ENCODE measurements around the gene TEX44.

Gene TEX44

DNA sequence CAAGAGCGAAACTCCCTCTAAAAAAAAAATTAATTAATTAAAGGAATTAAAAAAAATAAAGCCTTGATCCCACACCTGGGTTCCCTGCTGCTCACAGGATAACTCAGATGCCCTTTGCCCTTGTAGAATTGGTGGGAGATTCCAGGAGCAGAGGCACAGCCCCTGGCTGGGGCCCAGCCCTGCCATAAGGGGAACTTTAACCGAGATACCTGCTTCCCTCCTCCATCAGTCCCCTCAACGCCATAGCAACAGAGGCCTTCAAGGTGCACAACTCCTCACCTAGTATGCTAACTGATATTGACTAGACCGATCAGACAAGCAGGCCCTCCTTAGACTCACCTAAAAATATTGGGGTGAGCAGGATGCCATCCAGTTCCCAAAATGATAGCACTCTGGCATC is 23.6 kb downstream of the TEX44 start:
- no peaks in the 10 kb centered on the region for H3K36me3 ChIP-seq (ENCODE audit: insufficient read depth, low read length)
- H2AFZ ChIP-seq (ENCODE audit: low read depth, low read length): no peak overlapping the region
- H3K9me3 ChIP-seq (ENCODE audit: low read length): no peaks in the 10 kb centered on the region
- H3K4me1 ChIP-seq (ENCODE audit: insufficient read depth, low read length): peaks cover 17% of the 10 kb centered on the region
- no peak overlapping the region for H3K4me3 ChIP-seq (ENCODE audit: low read length)
- H3K27me3 ChIP-seq (ENCODE audit: insufficient read depth, low read length): no peaks in the 10 kb centered on the region

DNA sequence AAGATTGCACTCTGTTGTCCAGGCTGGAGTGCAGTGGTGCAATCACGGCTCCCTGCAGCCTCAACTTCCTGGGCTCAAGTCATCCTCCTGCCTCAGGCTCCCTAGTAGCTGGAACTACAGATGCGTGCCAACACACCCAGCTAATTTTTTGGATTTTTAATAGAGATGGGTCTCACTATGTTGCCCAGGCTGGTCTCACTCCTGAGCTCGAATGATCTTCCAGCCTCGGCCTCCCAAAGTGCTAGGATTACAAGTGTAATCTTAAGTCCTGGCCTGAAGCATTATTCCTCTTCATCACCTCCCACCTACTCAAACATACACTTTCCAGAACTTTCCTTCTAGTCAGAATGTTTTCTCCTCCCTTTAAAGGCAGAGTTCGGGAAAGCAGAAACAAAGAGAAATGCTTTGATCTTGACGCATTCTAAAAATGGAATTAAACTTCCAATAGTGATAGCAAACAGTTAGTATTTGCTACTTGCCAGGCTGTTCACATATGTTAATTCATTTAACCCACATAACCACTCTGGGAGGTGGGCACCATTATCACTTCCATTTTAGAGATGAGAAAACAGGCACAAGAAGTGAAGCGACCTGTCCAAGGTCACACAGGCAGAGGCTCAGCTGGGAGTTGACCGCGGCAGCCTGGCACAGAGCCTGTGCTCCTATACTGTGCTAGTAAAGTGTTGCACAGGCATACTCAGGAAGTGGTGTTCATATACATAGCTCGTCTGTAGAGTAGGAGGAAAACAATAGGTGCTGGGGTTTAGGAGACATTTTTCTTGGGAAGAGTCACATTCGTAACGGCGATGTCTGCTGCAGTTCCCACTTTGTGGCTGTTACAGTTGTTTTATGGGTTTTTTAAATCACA is 24.6 kb downstream of the TEX44 start:
- Histone ChIP-seq H3K36me3 (ENCODE audit: insufficient read depth, low read length) (no peaks in the 10 kb centered on the region), H3K9me3 (ENCODE audit: low read length) (no peaks in the 10 kb centered on the region), H3K27me3 (ENCODE audit: insufficient read depth, low read length) (no peaks in the 10 kb centered on the region), H3K4me3 (ENCODE audit: low read length) (no peak overlapping the region), H3K4me1 (ENCODE audit: insufficient read depth, low read length) (peaks cover 15% of the 10 kb centered on the region), H2AFZ (ENCODE audit: low read depth, low read length) (no peak overlapping the region)

DNA sequence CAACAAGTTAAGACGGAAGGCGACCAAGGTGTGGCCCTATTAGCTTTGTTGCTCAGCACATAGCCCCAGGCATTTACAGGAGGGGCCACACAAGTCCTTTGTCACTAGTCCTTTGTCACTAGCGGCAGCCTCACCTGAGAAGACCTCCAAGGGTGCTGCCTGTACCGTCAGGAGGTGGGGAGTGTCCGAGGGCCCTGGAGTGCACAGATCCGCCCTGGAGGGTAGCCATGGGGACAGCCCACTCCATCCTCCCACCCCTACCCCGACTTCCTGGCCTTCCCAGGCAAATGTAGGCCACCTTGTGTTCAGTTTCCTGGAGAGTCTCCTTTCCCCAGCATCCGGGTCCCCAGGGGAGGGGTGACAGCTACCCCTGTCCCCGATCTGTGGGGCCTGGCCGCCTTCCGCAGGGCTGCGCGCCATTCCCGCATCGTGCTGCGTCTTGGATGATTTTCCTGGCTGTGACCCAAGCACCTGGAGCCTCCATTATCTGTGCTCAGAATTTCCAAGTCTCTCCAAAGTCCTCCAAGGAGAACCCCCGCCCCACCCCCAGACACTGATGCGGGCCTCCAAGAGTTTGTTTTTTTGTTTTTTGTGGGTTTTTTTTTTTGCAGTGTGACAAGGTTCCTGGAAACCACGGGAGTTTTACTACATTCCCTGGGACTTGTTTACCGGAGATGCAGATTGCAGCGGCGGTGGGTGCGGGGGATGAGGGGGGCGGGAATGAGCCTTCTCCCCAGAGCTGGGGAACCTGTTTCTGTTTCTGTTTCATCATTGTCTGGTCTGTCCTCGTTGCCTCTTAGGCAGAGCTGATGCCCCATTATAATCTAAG is 28.6 kb downstream of the TEX44 start:
- H2AFZ ChIP-seq (ENCODE audit: low read depth, low read length): no peak overlapping the region
- H3K36me3 ChIP-seq (ENCODE audit: insufficient read depth, low read length): no peaks in the 10 kb centered on the region
- H3K27me3 ChIP-seq (ENCODE audit: insufficient read depth, low read length): no peaks in the 10 kb centered on the region
- H3K9me3 ChIP-seq (ENCODE audit: low read length): no peaks in the 10 kb centered on the region
- H3K4me1 ChIP-seq (ENCODE audit: insufficient read depth, low read length): no peaks in the 10 kb centered on the region
- H3K4me3 ChIP-seq (ENCODE audit: low read length): no peak overlapping the region

DNA sequence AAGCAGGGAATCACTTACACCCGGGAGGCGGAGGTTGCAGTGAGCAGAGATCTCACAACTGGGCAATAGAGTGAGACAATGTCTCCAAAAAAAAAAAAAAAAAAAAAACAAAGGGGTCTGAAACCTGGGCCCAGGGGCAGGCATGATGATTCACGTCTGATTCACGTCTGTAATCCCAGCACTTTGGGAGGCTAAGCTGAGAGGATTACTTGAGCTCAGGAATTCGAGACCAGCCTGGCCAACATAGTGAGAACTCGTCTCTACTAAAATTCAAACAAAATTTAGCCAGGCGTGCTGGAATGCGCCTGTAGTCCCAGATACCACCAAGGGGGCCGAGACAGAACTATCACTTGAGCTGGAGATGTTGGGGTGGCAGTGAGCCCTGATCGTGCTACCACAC is 30.3 kb downstream of the TEX44 start:
- Histone ChIP-seq H3K4me1 (ENCODE audit: insufficient read depth, low read length) (no peaks in the 10 kb centered on the region), H3K4me3 (ENCODE audit: low read length) (no peak overlapping the region), H3K27me3 (ENCODE audit: insufficient read depth, low read length) (no peaks in the 10 kb centered on the region), H3K36me3 (ENCODE audit: insufficient read depth, low read length) (no peaks in the 10 kb centered on the region), H2AFZ (ENCODE audit: low read depth, low read length) (no peak overlapping the region), H3K9me3 (ENCODE audit: low read length) (no peaks in the 10 kb centered on the region)

DNA sequence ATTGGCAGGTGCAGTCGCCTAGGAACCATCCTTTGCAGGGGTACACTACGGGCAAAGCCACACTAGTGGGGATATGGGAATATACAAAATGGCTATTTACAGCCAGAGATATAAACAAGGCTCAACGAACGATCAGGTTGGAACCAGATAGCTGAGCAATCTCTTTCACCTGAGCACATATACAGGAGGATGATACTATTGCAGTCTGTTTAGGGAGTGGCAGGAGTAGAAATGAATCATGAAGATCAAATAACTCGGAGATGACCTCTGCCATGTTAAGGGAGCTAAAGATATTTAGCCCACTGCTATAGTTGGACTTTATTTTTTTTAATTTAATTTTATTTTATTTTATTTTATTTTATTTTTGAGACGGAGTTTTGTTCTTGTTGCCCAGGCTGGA is 33.8 kb downstream of the TEX44 start:
- H3K4me3 ChIP-seq (ENCODE audit: low read length): no peak overlapping the region
- H3K9me3 ChIP-seq (ENCODE audit: low read length): no peaks in the 10 kb centered on the region
- H3K36me3 ChIP-seq (ENCODE audit: insufficient read depth, low read length): no peaks in the 10 kb centered on the region
- H3K4me1 ChIP-seq (ENCODE audit: insufficient read depth, low read length): no peaks in the 10 kb centered on the region
- H3K27me3 ChIP-seq (ENCODE audit: insufficient read depth, low read length): no peaks in the 10 kb centered on the region
- no peak overlapping the region for H2AFZ ChIP-seq (ENCODE audit: low read depth, low read length)

DNA sequence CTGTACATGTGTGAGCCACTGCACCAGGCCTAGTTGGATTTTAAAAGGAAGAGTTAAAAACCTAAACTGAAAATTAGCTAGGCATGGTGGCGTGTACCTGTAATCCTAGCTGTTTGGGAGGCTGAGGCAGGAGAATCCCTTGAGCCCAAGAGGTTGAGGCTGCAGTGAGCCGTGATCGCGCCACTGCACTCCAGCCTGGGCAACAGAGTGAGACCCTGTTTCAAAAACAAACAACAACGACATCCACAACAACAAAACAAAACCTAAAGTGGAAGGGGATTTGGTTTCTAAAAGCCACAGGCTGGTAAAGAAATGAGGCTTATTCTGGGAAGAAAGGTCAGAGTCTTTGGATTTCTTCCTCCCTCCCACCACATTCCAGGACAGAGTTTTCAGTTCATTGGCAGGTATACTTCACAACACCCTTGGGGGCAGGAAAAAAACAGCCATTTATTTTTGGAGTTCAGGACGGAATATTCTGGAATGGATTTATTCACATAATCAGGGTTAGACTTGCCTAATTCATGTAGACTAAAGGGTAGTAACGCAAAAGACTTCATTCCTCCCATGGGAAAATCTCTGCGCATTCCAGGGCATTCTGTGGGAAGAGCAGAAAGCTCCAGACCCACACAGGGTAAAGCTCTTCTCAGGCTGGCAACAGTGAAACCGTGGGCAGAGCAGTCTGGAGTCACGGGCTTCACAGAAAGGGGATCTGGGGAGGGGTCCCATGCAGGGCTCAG is 34.9 kb downstream of the TEX44 start:
- H3K4me3 ChIP-seq (ENCODE audit: low read length): no peak overlapping the region
- H3K4me1 ChIP-seq (ENCODE audit: insufficient read depth, low read length): no peaks in the 10 kb centered on the region
- H2AFZ ChIP-seq (ENCODE audit: low read depth, low read length): no peak overlapping the region
- no peaks in the 10 kb centered on the region for H3K36me3 ChIP-seq (ENCODE audit: insufficient read depth, low read length)
- H3K9me3 ChIP-seq (ENCODE audit: low read length): no peaks in the 10 kb centered on the region
- H3K27me3 ChIP-seq (ENCODE audit: insufficient read depth, low read length): no peaks in the 10 kb centered on the region

DNA sequence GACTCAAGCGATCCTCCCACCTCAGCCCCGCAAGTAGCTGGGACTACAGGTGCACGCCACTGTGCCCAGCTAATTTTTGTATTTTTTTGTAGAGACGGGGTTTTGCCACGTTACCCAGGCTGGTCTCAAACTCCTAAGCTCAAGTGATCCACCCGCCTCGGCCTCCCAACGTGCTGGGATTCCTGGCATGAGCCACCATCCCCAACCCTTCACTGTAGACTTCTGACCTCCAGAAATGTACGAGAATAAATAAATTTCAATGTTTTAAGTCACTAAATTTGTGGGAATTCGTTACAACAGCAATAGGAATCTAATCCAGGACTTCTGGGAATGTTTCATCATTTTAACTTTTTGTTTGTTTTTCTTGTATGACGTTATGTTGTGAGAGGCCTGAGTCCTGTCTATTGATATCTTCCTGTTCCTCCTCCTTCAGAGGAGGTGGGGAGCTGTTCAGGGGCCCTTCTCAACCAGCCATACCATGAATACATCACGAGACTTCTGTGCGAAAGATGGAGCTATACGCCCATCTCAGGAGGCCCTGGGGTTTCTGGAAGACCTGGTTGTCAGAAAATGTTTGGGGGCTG is 40.0 kb downstream of the TEX44 start:
- Histone ChIP-seq H2AFZ (ENCODE audit: low read depth, low read length) (no peak overlapping the region), H3K9me3 (ENCODE audit: low read length) (no peaks in the 10 kb centered on the region), H3K4me1 (ENCODE audit: insufficient read depth, low read length) (no peaks in the 10 kb centered on the region), H3K27me3 (ENCODE audit: insufficient read depth, low read length) (no peaks in the 10 kb centered on the region), H3K4me3 (ENCODE audit: low read length) (no peak overlapping the region), H3K36me3 (ENCODE audit: insufficient read depth, low read length) (no peaks in the 10 kb centered on the region)

DNA sequence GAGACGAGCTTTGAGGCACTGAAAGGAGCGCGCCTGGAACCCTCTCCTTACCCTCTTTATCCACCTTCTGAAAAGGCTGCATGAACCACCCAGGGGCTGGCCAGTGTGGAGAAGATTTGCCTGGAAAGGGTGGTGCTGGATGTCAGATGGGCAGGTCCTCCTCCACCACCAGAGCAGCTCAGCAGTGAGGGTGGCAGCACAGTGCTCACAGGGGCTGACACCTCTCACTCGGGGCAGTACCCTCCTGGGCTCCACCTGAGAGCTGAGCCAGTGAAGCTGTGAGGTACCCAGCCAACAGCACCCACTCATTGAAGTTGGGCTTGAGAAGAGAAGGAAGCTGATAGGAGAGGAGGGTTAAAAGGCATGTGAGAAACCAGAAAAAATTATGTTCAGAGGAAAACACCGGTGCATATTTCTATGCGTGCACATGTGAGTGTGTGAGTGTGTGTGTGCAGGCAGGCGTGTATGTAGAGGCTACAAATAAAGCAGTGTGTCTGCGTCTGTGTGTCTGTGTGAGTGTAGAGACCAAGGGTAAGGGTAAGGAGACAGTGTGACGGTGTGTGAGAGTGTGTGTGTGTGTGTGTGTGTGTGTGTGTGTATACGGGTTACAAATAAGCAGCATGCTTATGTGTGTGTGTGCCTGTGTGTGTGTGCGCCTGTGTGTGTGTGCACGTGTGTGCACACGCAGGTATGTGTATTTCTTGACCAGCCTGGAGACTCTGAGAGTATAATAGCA is 40.7 kb downstream of the TEX44 start:
- no peaks in the 10 kb centered on the region for H3K36me3 ChIP-seq (ENCODE audit: insufficient read depth, low read length)
- H3K27me3 ChIP-seq (ENCODE audit: insufficient read depth, low read length): no peaks in the 10 kb centered on the region
- no peak overlapping the region for H3K4me3 ChIP-seq (ENCODE audit: low read length)
- H3K4me1 ChIP-seq (ENCODE audit: insufficient read depth, low read length): no peaks in the 10 kb centered on the region
- H2AFZ ChIP-seq (ENCODE audit: low read depth, low read length): no peak overlapping the region
- no peaks in the 10 kb centered on the region for H3K9me3 ChIP-seq (ENCODE audit: low read length)

DNA sequence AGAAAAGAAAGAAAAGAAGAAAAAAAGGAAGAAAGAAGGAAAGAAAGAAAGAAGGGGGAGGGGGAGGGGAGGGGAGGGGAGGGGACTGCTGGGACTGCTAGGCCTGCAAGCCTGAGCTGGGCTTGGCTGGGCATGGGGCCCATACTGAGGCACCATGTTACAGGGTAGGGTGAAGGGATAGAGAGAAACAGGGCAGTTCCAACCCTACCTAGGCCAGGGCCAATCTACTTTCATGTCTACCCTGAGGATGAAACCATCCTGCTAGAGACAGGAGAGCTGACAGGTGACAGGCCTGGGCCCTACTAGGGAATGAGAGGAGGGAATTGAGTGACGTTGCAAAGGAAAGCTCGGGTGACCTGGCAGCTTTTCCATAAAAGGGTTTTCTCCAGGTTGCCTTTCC is 41.7 kb downstream of the TEX44 start:
- no peaks in the 10 kb centered on the region for H3K27me3 ChIP-seq (ENCODE audit: insufficient read depth, low read length)
- H3K4me1 ChIP-seq (ENCODE audit: insufficient read depth, low read length): no peaks in the 10 kb centered on the region
- H3K4me3 ChIP-seq (ENCODE audit: low read length): no peak overlapping the region
- no peaks in the 10 kb centered on the region for H3K9me3 ChIP-seq (ENCODE audit: low read length)
- H3K36me3 ChIP-seq (ENCODE audit: insufficient read depth, low read length): no peaks in the 10 kb centered on the region
- no peak overlapping the region for H2AFZ ChIP-seq (ENCODE audit: low read depth, low read length)

DNA sequence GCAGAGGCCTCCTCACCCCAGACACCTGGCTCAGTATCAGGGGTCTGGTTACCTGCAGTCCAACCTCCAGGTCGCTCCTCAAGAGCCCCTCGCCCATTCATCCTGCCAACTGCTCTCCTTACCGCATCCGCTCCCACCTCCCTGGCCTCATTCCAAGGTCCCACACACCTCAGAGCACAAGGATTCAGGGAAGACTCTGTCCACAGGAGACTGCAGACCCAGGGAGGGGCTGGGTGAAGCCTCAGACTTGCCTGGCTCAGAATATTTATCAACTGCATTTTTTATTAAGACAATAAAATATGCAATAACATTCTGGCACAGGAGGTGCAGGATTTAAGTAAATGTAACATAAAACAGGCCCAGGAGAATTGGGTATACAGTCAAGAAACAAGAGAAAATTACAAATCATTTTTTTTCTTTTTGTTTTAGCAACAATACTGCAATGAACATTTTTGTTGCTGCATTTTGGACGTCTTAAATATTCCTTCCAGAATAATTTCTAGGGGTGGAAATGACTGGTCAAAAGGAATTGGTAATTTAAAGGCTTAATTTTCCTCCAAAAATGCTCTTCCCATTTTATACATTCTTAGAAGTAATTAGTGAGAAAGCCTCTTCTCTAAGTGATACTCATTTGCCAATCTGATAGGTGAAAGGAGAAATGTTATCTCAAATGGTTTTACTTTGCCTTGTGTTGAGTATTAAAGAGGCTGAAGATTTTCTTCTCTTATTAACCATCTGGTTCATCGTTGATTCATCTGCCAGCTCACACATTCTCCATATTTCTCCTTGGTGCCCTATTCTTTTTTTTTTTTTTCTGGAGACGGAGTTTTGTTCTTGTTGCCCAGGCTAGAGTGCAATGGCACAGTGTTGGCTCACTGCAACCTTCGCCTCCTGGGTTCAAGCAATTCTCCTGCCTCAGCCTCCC is 42.5 kb downstream of the TEX44 start:
- H2AFZ ChIP-seq (ENCODE audit: low read depth, low read length): no peak overlapping the region
- no peaks in the 10 kb centered on the region for H3K27me3 ChIP-seq (ENCODE audit: insufficient read depth, low read length)
- H3K4me1 ChIP-seq (ENCODE audit: insufficient read depth, low read length): no peaks in the 10 kb centered on the region
- H3K36me3 ChIP-seq (ENCODE audit: insufficient read depth, low read length): no peaks in the 10 kb centered on the region
- H3K9me3 ChIP-seq (ENCODE audit: low read length): no peaks in the 10 kb centered on the region
- no peak overlapping the region for H3K4me3 ChIP-seq (ENCODE audit: low read length)

DNA sequence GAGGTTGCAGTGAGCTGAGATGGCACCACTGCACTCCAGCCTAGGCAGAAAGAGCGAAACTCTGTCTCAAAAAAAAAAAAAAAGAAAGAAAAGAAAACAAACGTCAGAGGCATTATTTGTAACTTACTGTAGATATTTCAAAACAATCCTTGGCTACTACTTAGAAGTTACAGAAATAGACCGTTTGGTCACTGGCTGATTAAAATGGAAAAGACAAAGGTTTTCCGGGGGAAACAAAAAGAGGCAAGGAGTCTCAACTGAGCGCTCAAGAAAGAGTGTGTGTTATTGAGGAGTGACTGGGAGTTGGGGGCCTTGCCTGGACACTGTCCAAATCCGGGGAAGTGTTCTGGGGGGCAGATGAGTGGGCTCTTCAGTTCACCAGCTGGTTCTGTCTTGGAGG is 47.6 kb downstream of the TEX44 start:
- Histone ChIP-seq H3K27me3 (ENCODE audit: insufficient read depth, low read length) (no peaks in the 10 kb centered on the region), H3K4me1 (ENCODE audit: insufficient read depth, low read length) (no peaks in the 10 kb centered on the region), H3K9me3 (ENCODE audit: low read length) (no peaks in the 10 kb centered on the region), H2AFZ (ENCODE audit: low read depth, low read length) (no peak overlapping the region), H3K4me3 (ENCODE audit: low read length) (no peak overlapping the region), H3K36me3 (ENCODE audit: insufficient read depth, low read length) (no peaks in the 10 kb centered on the region)
